KMS-11 (cell line): Measurements from ENCODE around the gene PIKFYVE.

Experiments
- H2AFZ ChIP-seq: fragments of 200-600 bp; sonication (generic); 2 replicates; pipeline ENCODE4 v1.6.1; 2016; ENCODE audit warnings: antibody characterized with exemption, mixed run types, low read depth
- H3K27ac ChIP-seq: fragments of 200-600 bp; sonication (generic); 2 replicates; pipeline ENCODE4 v1.6.1; 2016; ENCODE audit warnings: mild to moderate bottlenecking, mixed run types
- H3K27me3 ChIP-seq: fragments of 200-600 bp; sonication (generic); 2 replicates; pipeline ENCODE4 v1.6.1; 2017; ENCODE audit warnings: mild to moderate bottlenecking, low read depth, mixed run types, moderate library complexity; ENCODE audit not compliant: insufficient read depth
- H3K36me3 ChIP-seq: fragments of 200-600 bp; sonication (generic); 2 replicates; pipeline ENCODE4 v1.6.1; 2017; ENCODE audit warnings: mild to moderate bottlenecking, mixed run types; ENCODE audit not compliant: insufficient read depth
- H3K4me1 ChIP-seq: fragments of 200-600 bp; sonication (generic); 2 replicates; pipeline ENCODE4 v1.6.1; 2016; ENCODE audit warnings: mild to moderate bottlenecking, low read depth, mixed run types; ENCODE audit not compliant: poor library complexity, severe bottlenecking
- H3K4me2 ChIP-seq: fragments of 200-600 bp; sonication (generic); 2 replicates; pipeline ENCODE4 v1.7.0; 2016; ENCODE audit warnings: mild to moderate bottlenecking, mixed run types
- H3K4me3 ChIP-seq: fragments of 200-600 bp; sonication (generic); IDR thresholded peaks from 2 replicates; pipeline ENCODE4 v1.6.1; 2017; ENCODE audit warnings: low read depth, low read length, mixed read lengths; ENCODE audit not compliant: insufficient read depth
- H3K79me2 ChIP-seq: fragments of 200-600 bp; sonication (generic); 2 replicates; pipeline ENCODE4 v1.6.1; 2016; ENCODE audit warnings: low read depth, mixed run types; ENCODE audit not compliant: insufficient read depth
- H3K9ac ChIP-seq: fragments of 200-600 bp; sonication (generic); 2 replicates; pipeline ENCODE4 v1.6.1; 2016; ENCODE audit warnings: mild to moderate bottlenecking, mixed run types
- H4K20me1 ChIP-seq: fragments of 200-600 bp; sonication (generic); 2 replicates; pipeline ENCODE4 v1.6.1; 2016; ENCODE audit warnings: mild to moderate bottlenecking, mixed run types; ENCODE audit not compliant: insufficient read depth
- CTCF ChIP-seq: fragments of 200-600 bp; sonication (generic); conservative IDR thresholded peaks from 2 replicates; pipeline ENCODE4 v1.6.1; 2017; ENCODE audit warnings: low read depth, mild to moderate bottlenecking, antibody characterized with exemption, low read length, moderate library complexity, mixed read lengths

PIKFYVE gene

DNA sequence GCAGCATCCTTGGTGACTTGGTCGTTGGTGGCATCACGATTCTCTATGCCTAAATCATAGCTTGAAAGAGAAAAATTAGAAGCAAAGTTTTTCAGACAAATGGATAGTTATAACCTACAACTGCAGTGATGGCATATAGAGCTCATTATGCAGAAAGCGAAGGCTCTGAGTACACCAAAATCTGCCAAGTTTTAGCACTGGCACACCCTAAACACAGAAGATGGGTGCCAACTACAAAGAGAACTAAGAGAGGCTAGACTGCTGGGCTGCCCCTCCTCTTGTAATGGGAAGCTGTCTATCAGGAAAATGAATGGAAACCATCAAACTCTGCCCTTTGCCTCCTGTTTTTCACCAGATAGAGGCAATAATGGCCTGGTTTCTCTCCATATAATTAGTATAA, 17.5 kb upstream of the PIKFYVE start:
- Histone ChIP-seq H3K9ac (no peak overlapping the region), H3K79me2 (no peaks in the 10 kb centered on the region), H3K36me3 (no peaks in the 10 kb centered on the region), H3K27me3 (no peaks in the 10 kb centered on the region), H2AFZ (no peak overlapping the region), H4K20me1 (no peaks in the 10 kb centered on the region), H3K27ac (no peak overlapping the region), H3K4me1 (peaks cover 48% of the 10 kb centered on the region), H3K4me2 (peak overlapping the region; percentile 33; the same call in 1 of the 2 replicates), H3K4me3 (no peak overlapping the region)
- no peak for TF ChIP-seq CTCF

DNA sequence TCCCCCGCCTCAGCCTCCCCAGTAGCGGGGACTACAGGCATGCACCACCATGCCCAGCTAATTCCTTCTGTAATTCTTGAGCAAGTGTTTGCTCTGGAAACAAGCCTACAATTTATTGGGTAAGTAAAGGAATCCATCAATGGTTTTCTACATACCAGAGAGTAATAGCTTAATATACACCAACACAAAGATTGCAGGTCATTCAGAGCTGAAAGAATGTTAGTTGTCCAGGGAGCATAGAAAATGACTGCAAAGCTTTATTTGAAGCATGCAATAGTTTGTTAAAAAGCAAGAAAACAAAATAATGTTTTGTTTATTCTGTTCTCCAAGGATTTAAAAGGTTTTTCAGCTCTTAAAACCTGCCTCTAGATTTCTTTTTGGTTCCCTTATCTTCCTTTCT, 16.8 kb upstream of the PIKFYVE start:
- Histone ChIP-seq H3K79me2 (no peaks in the 10 kb centered on the region), H3K27me3 (no peaks in the 10 kb centered on the region), H3K4me3 (no peak overlapping the region), H4K20me1 (no peaks in the 10 kb centered on the region), H3K4me2 (no peak overlapping the region), H3K36me3 (no peaks in the 10 kb centered on the region), H3K27ac (no peak overlapping the region), H2AFZ (no peak overlapping the region), H3K4me1 (peaks cover 51% of the 10 kb centered on the region), H3K9ac (no peak overlapping the region)
- TF ChIP-seq CTCF, result no peak

GRCh38 chr2:208250388-208250787, 15.7 kb upstream of the PIKFYVE start:
- H3K27me3 ChIP-seq, result no peaks in the 10 kb centered on the region
- no peaks in the 10 kb centered on the region for H3K36me3 ChIP-seq

GRCh38 chr2:208251098-208251497, 15.0 kb upstream of the PIKFYVE start:
- Histone ChIP-seq H4K20me1 (no peaks in the 10 kb centered on the region), H3K4me3 (no peak overlapping the region), H3K27ac (no peak overlapping the region), H3K36me3 (no peaks in the 10 kb centered on the region), H3K4me1 (peaks cover 56% of the 10 kb centered on the region), H3K4me2 (no peak overlapping the region), H3K27me3 (no peaks in the 10 kb centered on the region), H3K79me2 (no peaks in the 10 kb centered on the region), H3K9ac (no peak overlapping the region), H2AFZ (no peak overlapping the region)
- TF ChIP-seq CTCF, result no peak

More at GRCh38 chr2:208250388-208250787, 15.7 kb upstream of the PIKFYVE start:
- no peaks in the 10 kb centered on the region for H3K79me2 ChIP-seq
- H2AFZ ChIP-seq, result no peak overlapping the region
- no peak overlapping the region for H3K4me3 ChIP-seq
- no peak for TF ChIP-seq CTCF
- H3K4me2 ChIP-seq, result no peak overlapping the region
- H3K9ac ChIP-seq, result no peak overlapping the region
- H3K27ac ChIP-seq, result no peak overlapping the region
- H3K4me1 ChIP-seq, result peaks cover 51% of the 10 kb centered on the region
- H4K20me1 ChIP-seq, result no peaks in the 10 kb centered on the region
